OCI-LY1 (cell line): ENCODE results near the gene CCDC50.

Experiments
- H2AFZ ChIP-seq: fragments of 200-600 bp; sonication (generic), shearing (Covaris generic); 2 replicates; pipeline ENCODE4 v1.6.0; 2014; ENCODE audit warnings: antibody characterized with exemption, mild to moderate bottlenecking, low read length
- H3F3A ChIP-seq: fragments of 200-600 bp; sonication (generic), shearing (Covaris generic); 2 replicates; pipeline ENCODE4 v1.6.0; 2014; ENCODE audit warnings: mild to moderate bottlenecking, antibody characterized with exemption, low read length, moderate library complexity; ENCODE audit not compliant: insufficient read depth
- H3K27ac ChIP-seq: fragments of 200-600 bp; sonication (generic); 2 replicates; pipeline ENCODE4 v1.5.1; 2014; ENCODE audit warnings: low read length, mixed run types, mild to moderate bottlenecking, low read depth; ENCODE audit not compliant: poor library complexity, severe bottlenecking
- H3K27me3 ChIP-seq: fragments of 200-600 bp; sonication (generic); 2 replicates; pipeline ENCODE4 v1.6.0; 2014; ENCODE audit warnings: antibody characterized with exemption, mild to moderate bottlenecking, low read length, moderate library complexity; ENCODE audit not compliant: insufficient read depth
- H3K36me3 ChIP-seq: fragments of 200-600 bp; sonication (generic); 2 replicates; pipeline ENCODE4 v1.6.1; 2014; ENCODE audit warnings: mild to moderate bottlenecking, antibody characterized with exemption, low read length, moderate library complexity, mixed read lengths; ENCODE audit not compliant: insufficient read depth
- H3K4me1 ChIP-seq: fragments of 200-600 bp; sonication (generic); 2 replicates; pipeline ENCODE4 v1.5.1; 2014; ENCODE audit warnings: mild to moderate bottlenecking, low read length, moderate library complexity; ENCODE audit not compliant: insufficient read depth, severe bottlenecking
- H3K4me2 ChIP-seq: fragments of 200-600 bp; sonication (generic), shearing (Covaris generic); 2 replicates; pipeline ENCODE4 v1.6.1; 2014; ENCODE audit warnings: low read length
- H3K4me3 ChIP-seq: fragments of 200-600 bp; sonication (generic); 2 replicates; pipeline ENCODE4 v1.5.1; 2014; ENCODE audit warnings: low read length, low read depth, mild to moderate bottlenecking, mixed read lengths; ENCODE audit not compliant: poor library complexity, severe bottlenecking
- H3K79me2 ChIP-seq: fragments of 200-600 bp; shearing (Covaris generic); 2 replicates; pipeline ENCODE4 v1.6.1; 2016; ENCODE audit warnings: mixed run types, low read length, mixed read lengths; ENCODE audit not compliant: insufficient read depth
- H3K9ac ChIP-seq: fragments of 200-600 bp; sonication (generic), shearing (Covaris generic); 2 replicates; pipeline ENCODE4 v1.6.1; 2014; ENCODE audit warnings: mild to moderate bottlenecking, low read length, mixed read lengths
- H3K9me2 ChIP-seq: fragments of 200-600 bp; sonication (generic), shearing (Covaris generic); 2 replicates; pipeline ENCODE4 v1.6.1; 2014; ENCODE audit warnings: low read depth, mild to moderate bottlenecking, low read length, mixed read lengths
- H3K9me3 ChIP-seq: fragments of 200-600 bp; shearing (Covaris generic); 2 replicates; pipeline ENCODE4 v1.6.1; 2014; ENCODE audit warnings: low read length, mixed read lengths
- H4K20me1 ChIP-seq: fragments of 200-600 bp; sonication (generic), shearing (Covaris generic); 2 replicates; pipeline ENCODE4 v1.6.0; 2016; ENCODE audit warnings: mild to moderate bottlenecking, low read length; ENCODE audit not compliant: insufficient read depth
- EZH2 ChIP-seq: fragments of 200-600 bp; sonication (generic), shearing (Covaris generic); IDR thresholded peaks from 2 replicates; pipeline ENCODE4 v1.8.0; 2017; ENCODE audit warnings: borderline replicate concordance, mixed run types, mild to moderate bottlenecking, antibody characterized with exemption, low read length, moderate library complexity, mixed read lengths
- TF ChIP-seq, protein P1 (sequence below): fragments of 200-600 bp; sonication (generic), shearing (Covaris generic); IDR thresholded peaks from 2 replicates; pipeline ENCODE4 v1.5.1; 2017; ENCODE audit warnings: mild to moderate bottlenecking, antibody characterized with exemption, low read length, moderate library complexity, mixed read lengths

Gene CCDC50

GRCh38 chr3:191378142-191378812 is 49.1 kb downstream of the CCDC50 start:
- H3K27me3 ChIP-seq, result no peaks in the 10 kb centered on the region
- no peaks in the 10 kb centered on the region for H3K79me2 ChIP-seq
- no peak overlapping the region for H3K4me2 ChIP-seq
- no peak overlapping the region for H3K9ac ChIP-seq
- no peaks in the 10 kb centered on the region for H3F3A ChIP-seq
- no peaks in the 10 kb centered on the region for H4K20me1 ChIP-seq
- no peak overlapping the region for H2AFZ ChIP-seq
- no peaks in the 10 kb centered on the region for H3K9me3 ChIP-seq
- H3K36me3 ChIP-seq, result no peaks in the 10 kb centered on the region
- H3K27ac ChIP-seq, result no peak overlapping the region
- no peak overlapping the region for H3K4me3 ChIP-seq
- TF ChIP-seq, protein P1, sequence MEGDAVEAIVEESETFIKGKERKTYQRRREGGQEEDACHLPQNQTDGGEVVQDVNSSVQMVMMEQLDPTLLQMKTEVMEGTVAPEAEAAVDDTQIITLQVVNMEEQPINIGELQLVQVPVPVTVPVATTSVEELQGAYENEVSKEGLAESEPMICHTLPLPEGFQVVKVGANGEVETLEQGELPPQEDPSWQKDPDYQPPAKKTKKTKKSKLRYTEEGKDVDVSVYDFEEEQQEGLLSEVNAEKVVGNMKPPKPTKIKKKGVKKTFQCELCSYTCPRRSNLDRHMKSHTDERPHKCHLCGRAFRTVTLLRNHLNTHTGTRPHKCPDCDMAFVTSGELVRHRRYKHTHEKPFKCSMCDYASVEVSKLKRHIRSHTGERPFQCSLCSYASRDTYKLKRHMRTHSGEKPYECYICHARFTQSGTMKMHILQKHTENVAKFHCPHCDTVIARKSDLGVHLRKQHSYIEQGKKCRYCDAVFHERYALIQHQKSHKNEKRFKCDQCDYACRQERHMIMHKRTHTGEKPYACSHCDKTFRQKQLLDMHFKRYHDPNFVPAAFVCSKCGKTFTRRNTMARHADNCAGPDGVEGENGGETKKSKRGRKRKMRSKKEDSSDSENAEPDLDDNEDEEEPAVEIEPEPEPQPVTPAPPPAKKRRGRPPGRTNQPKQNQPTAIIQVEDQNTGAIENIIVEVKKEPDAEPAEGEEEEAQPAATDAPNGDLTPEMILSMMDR, result no peak
- no peak for TF ChIP-seq EZH2
- no peaks in the 10 kb centered on the region for H3K9me2 ChIP-seq
- no peaks in the 10 kb centered on the region for H3K4me1 ChIP-seq

DNA sequence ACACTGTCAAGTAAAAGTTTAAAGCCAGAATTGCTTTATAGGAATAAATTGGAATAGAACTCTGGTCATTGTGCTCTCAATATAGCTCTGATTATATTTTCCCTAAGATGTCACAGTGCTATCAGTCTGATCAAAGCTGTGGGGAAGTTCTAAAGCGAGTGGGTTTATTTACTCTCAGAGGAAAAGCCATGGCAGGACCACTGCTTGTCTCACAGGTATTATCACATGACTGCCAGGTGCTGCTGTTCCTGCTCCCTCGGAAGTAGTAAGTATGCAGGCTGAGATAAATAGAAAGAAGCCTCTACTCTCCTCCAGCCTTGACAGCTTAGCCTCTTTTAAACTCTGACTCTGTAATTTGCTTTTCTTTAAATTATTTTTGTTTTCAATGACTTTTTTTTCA is 50.3 kb downstream of the CCDC50 start:
- Histone ChIP-seq H3K9me2 (no peaks in the 10 kb centered on the region), H3F3A (no peaks in the 10 kb centered on the region), H3K9me3 (no peaks in the 10 kb centered on the region), H3K4me3 (no peak overlapping the region), H4K20me1 (no peaks in the 10 kb centered on the region), H2AFZ (no peak overlapping the region), H3K27ac (no peak overlapping the region), H3K79me2 (no peaks in the 10 kb centered on the region), H3K4me1 (no peaks in the 10 kb centered on the region), H3K27me3 (no peaks in the 10 kb centered on the region), H3K9ac (no peak overlapping the region), H3K36me3 (no peaks in the 10 kb centered on the region), H3K4me2 (no peak overlapping the region)
- TF ChIP-seq EZH2, result no peak
- TF ChIP-seq, protein P1, result no peak

DNA sequence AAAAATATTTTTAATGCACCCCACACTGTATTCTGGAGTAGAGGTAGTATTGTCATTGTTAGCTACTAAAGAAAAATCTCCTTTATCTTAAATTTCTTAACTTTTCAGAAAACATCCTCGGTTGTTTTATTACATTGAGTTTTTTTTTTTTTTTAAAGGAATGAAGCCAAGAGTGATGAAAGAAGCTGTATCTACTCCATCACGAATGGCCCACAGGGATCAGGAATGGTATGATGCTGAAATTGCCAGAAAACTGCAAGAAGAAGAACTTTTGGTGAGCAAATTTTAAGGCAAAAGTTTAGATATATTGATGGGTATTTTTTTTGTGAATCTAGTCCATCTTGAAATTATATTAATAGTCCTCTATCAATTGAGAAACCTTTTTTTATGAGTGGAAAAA is 50.8 kb downstream of the CCDC50 start:
- Histone ChIP-seq H3F3A (no peaks in the 10 kb centered on the region), H3K4me1 (no peaks in the 10 kb centered on the region), H3K27ac (no peak overlapping the region)

More for the DNA sequence above, 50.8 kb downstream of the CCDC50 start:
- no peaks in the 10 kb centered on the region for H3K79me2 ChIP-seq
- H3K36me3 ChIP-seq, result no peaks in the 10 kb centered on the region
- no peaks in the 10 kb centered on the region for H4K20me1 ChIP-seq
- H3K4me3 ChIP-seq, result no peak overlapping the region
- no peak overlapping the region for H3K4me2 ChIP-seq
- TF ChIP-seq, protein P1, result no peak
- no peak for TF ChIP-seq EZH2
- H3K9me3 ChIP-seq, result no peaks in the 10 kb centered on the region
- no peaks in the 10 kb centered on the region for H3K9me2 ChIP-seq
- no peak overlapping the region for H3K9ac ChIP-seq
- H2AFZ ChIP-seq, result no peak overlapping the region
- no peaks in the 10 kb centered on the region for H3K27me3 ChIP-seq
